NCI-H1436 treated with DMSO at 0.1 percent for 48 hours (cell line): ENCODE results near the gene P3H3.
"Not testable (repeated sequence)": the region's sequence is repeated elsewhere in the genome, so short reads cannot be mapped to it uniquely, and the experiment has no call there.

Source experiments
- DNase-seq: peaks from one replicate; lab custom pipeline; 2025; lab: John Stamatoyannopoulos, UW

P3H3 gene

GRCh38 chr12:6866920-6867412 lies 38.8 kb downstream of the P3H3 start:
- DNase-seq: no peak

DNA sequence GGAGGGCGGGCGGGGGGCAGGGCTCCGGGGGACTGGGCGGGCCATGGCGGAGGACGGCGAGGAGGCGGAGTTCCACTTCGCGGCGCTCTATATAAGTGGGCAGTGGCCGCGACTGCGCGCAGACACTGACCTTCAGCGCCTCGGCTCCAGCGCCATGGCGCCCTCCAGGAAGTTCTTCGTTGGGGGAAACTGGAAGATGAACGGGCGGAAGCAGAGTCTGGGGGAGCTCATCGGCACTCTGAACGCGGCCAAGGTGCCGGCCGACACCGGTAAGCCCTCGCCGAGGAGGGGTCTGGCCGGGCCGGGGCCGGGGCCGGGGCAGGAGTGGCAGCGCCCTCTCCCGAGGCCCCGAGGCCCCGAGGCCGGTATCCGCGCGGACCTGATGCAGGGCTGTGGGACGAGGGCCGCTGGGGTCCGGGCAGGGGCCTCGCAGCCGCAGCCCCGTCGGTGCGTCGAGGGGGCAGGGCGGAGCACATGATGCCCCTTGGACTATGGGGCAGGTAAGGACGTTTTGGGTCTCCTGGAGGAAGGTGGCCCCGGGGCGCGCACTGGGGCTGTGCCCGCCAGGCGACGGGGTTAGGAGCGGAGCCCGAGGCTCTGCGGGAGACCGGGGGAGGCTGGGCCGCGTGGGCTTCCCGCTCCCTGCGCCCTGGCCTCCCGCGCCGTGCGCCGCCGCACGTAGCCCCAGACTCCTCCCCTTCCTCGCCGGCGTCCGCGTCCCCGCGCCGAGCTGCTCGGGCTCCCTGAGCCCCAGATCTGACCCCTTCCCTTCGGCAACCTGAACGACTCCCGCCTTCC lies 39.4 kb downstream of the P3H3 start, which contains the start of gene TPI1:
Gene TPI1, plus strand, starts transcription at position 119 of the 798 bp plus-strand sequence. Its CDS starts 36 bp downstream, at position 155.
- DNase-seq: no peak

GRCh38 chr12:6868211-6869048 lies 40.2 kb downstream of the P3H3 start:
- no peak for DNase-seq

DNA sequence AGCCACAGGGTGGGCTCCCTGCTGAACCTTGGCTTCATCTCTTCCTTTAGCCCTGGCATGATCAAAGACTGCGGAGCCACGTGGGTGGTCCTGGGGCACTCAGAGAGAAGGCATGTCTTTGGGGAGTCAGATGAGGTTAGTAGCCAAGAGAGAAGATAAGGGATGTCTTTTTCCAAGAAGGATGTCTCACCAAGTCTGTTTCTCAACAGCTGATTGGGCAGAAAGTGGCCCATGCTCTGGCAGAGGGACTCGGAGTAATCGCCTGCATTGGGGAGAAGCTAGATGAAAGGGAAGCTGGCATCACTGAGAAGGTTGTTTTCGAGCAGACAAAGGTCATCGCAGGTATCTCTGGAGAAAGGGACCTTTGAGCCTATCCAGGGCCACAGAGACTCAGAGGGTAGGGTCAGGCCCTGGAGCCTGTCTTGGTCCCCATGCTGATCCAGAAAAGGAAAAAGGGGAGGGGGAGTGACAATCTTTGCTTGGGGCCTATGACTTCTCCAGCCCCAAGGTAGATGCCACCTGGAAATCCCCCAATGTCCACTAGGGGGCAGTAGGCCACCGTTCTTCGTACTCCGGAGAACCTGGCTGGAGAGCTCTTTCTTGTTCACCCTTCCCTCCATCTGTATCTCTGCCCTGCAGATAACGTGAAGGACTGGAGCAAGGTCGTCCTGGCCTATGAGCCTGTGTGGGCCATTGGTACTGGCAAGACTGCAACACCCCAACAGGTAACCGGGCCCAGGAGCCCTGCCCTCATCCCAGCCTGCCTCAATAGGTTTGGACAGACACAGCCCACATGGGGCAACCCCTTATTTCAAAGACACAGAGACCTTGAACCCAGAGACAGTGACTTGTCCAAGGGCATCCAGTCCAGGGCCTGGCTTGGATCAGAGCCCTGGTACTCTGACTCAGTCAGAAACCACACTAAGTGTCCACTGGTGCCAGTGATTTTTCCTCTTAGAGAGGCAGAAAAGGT lies 41.1 kb downstream of the P3H3 start:
- DNase-seq: peak; percentile 32

- DNase-seq: not testable (repeated sequence)
Measured at GRCh38 chr12:6870304-6870703, 42.1 kb downstream of the P3H3 start.

- DNase-seq: no peak
Measured at GRCh38 chr12:6871052-6871957, 43.1 kb downstream of the P3H3 start.

DNA sequence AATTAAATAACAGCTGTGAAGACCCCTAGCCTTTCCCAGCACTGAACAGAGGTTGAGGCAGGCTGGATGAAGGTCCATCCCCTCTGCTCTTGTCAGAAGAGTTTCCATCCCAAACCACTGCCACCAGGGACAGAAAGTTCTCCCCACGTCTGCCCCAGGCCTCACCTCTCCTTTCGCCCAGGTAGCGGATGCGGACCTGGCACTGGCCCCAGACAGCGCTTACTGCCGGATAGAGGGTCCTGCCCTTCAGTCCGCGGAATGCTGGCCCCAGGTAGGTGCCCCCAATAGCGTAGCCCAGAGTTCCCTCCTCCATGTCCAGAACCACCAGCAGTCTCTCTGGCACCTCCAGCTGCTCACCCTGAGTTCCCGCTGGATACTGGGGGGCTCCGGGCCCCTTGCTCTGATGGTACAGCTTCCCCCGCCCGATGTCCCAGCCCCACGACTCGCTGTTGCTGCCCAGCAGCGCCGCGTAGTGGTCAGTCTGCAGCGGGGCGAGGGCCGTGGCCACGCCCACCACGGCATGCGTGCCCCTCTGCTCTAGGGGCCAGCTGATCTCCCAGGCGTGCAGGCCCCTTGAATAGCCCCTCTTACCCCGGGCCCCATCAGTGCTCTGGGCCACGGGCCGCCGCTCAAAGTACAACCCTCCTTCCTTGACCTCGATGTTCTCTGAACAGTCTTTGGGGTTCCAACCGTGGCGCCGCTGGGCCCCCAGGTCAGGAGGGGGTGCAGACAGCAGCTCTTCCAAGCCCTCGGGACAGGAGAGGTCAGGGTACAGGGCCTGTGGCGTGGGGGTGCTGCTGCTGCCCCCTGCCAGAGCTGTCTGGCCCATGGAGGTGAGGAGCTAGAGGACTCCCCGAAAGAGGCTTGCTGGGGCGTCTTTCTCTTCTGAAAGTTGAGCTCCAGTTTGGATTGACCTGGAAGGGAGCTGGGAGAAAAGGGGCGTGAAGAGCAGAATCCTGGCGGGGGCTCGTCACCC lies 44.2 kb downstream of the P3H3 start:
- no peak for DNase-seq

- DNase-seq: peak; percentile 82
Measured at GRCh38 chr12:6873094-6874014, 45.1 kb downstream of the P3H3 start, which contains the start of gene SPSB2. Gene SPSB2, minus strand, starts transcription at chr12:6873303. Its CDS starts 402 bp downstream, at chr12:6872901.

- not testable (repeated sequence) for DNase-seq
Measured at GRCh38 chr12:6874015-6874368, 45.8 kb downstream of the P3H3 start.

DNA sequence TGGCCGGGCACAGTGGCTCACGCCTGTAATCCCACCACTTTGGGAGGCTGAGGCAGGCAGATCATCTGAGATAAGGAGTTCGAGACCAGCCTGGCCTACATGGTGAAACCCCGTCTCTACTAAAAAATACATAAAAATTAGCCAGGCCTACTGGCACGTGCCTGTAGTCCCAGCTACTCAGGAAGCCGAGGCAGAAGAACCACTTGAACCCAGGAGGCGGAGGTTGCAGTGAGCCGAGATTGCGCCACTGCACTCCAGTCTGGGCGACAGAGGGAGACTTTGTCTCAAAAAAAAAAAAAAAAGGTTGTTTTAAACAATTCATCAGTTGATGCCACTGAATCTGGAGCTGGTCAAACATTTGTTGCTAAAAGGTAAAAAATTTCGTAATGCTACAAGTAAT lies 51.6 kb downstream of the P3H3 start:
- DNase-seq: not testable (repeated sequence)

DNA sequence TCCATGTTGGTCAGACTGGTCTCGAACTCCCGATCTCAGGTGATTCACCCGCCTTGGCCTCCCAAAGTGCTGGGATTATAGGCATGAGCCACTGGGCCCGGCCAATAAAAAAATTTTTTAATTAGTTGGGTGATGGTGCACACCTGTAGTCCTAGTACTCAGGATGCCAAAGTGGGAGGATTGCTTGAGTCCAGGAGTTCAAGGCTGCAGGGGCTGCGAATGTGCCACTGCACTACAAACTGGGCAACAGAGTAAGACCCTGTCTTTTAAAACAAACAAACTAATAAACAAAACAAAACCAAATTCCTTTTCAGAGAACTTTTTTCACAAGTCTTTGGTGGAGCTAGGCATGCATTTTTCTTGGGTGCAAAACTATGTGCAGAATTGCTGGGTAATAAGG lies 55.0 kb downstream of the P3H3 start:
- no peak for DNase-seq

- no peak for DNase-seq
Measured at GRCh38 chr12:6883683-6884082, 55.5 kb downstream of the P3H3 start.

GRCh38 chr12:6884539-6884938 lies 56.3 kb downstream of the P3H3 start:
- no peak for DNase-seq

- DNase-seq: not testable (repeated sequence)
Measured at GRCh38 chr12:6886206-6886999, 58.2 kb downstream of the P3H3 start.

GRCh38 chr12:6887460-6887859 lies 59.3 kb downstream of the P3H3 start:
- no peak for DNase-seq

DNA sequence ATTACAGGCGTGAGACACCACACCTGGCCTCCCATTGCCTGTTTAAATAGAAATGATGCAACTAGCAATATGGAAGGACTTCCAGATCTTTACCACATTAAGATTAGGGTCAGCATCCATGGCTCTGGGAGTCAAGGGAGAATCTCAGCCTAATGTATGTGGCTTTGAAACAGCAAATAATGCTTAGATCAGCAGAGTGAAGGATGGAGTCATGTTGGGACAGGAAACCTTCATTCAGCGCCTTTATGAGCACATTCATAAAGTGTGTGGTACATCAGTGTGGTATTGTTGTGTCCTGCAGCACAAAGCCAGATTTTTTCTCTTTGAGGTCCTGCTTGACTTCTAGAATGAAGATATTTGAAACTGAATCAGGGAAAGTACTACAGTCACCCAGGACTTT lies 60.2 kb downstream of the P3H3 start:
- no peak for DNase-seq

DNA sequence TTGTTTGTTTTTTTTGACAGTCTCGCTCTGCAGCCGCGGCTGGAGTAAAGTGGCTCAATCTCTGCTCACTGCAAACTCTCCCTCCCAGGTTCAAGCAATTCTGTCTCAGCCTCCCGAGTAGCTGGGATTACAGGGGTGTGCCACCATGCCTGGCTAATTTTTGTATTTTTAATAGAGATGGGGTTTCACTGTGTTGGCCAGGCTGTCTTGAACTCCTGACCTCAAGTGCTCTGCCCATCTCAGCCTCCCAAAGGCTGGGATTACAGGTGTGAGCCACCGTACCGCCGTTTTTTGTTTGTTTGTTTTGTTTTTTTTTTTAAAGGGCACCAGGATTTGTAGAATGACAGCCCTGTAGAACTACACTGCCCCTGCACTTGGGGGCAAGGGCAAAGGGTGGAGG lies 60.6 kb downstream of the P3H3 start:
- DNase-seq: not testable (repeated sequence)
